Measurements from ENCODE around the gene SH3BP1.

Gene SH3BP1

DNA sequence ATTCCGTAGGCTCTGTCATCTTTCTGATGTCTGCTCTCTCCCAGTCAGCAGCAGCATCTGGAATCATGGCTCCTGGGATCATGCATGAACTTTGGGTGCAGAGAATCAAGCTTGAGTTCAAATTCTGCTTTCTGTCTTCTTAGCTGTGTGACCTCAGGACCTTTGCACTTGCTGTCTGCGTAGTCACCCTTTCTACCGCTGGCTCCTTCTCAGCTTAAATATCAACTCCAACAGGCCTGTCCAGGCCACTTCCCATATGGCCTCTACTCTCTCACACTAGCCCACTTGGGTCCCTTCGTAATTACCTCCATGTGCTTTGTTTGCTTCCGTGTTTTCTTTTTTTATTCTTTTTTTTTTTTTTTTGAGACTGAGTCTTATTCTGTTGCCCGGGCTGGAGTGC, 35.4 kb upstream of the SH3BP1 start:
- no peak for DNase-seq (ENCODE audit: low read depth)
- TF ChIP-seq, protein P1, sequence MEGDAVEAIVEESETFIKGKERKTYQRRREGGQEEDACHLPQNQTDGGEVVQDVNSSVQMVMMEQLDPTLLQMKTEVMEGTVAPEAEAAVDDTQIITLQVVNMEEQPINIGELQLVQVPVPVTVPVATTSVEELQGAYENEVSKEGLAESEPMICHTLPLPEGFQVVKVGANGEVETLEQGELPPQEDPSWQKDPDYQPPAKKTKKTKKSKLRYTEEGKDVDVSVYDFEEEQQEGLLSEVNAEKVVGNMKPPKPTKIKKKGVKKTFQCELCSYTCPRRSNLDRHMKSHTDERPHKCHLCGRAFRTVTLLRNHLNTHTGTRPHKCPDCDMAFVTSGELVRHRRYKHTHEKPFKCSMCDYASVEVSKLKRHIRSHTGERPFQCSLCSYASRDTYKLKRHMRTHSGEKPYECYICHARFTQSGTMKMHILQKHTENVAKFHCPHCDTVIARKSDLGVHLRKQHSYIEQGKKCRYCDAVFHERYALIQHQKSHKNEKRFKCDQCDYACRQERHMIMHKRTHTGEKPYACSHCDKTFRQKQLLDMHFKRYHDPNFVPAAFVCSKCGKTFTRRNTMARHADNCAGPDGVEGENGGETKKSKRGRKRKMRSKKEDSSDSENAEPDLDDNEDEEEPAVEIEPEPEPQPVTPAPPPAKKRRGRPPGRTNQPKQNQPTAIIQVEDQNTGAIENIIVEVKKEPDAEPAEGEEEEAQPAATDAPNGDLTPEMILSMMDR (IDR thresholded peaks at IDR 0.05; ENCODE audit: control insufficient read depth, insufficient read depth, low read depth, low read length, missing control alignments), result no peak
- H3K4me3 ChIP-seq (ENCODE audit: control insufficient read depth, low read depth, low read length), result no peak overlapping the region

DNA sequence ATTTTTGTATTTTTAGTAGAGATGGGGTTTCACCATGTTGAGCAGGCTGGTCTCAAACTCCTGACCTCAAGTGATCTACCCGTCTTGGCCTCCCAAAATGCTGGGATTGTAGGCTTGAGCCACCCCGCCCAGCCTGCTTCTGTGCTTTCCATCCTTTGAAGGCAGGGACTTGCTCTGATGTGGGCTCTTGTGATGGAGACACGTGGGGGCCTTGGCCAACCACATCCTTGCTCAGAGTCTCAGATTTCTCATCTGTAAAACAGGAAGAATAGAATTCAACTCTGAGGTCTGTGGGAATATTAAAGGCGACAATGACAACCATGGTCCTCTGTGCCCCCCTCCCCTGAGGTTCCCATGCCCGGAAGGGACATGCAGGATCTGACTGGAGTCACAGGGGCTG, 34.6 kb upstream of the SH3BP1 start:
- DNase-seq (ENCODE audit: low read depth), result no peak
- H3K4me3 ChIP-seq (ENCODE audit: control insufficient read depth, low read depth, low read length), result no peak overlapping the region
- TF ChIP-seq, protein P1 (IDR thresholded peaks at IDR 0.05; ENCODE audit: control insufficient read depth, insufficient read depth, low read depth, low read length, missing control alignments), result no peak

DNA sequence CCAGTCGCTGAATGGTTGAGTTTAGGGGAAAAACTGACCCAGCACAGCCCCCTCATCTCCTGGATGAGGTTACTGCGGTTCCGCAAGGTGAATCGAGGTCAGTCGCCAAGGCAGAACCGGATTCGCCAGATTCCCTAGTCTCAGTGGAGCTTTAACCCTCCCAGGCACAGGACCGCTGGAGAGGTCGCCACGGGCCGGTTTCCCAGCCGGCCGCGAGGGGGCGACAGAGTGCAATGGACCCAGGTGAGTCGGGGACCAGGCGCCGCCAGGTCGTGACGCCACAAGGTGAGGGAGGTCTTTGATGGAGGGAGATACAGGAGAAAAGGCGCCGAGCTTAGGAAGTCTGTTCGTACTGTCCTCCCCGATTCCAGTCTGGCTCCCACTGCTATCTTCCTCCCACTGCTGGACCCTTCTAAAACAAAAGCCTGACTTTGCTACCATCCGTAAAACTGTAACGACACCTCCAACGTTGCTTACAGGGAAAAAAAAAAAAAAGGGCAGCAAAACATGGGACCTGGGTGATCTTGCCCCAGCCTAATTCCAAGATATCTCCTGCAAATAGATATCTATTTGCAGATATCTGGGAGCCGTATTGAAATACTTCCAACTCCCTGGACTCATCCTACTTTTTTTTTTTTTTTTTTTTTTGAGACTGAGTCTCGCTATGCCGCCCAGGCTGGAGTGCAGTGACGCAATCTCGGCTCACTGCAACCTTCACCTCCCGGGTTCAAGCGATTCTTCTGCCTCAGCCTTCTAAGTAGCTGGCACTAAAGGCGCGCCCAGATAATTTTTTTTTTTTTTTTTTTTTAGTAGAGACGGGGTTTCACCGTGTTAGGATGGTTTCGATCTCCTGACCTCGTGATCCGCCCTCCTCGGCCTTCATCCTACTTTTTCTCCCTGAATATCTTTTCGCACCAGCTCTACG, 32.2 kb upstream of the SH3BP1 start:
- H3K4me3 ChIP-seq (ENCODE audit: control insufficient read depth, low read depth, low read length), result peak overlapping the region; percentile 19
- DNase-seq (ENCODE audit: low read depth), result no peak
- TF ChIP-seq, protein P1 (IDR thresholded peaks at IDR 0.05; ENCODE audit: control insufficient read depth, insufficient read depth, low read depth, low read length, missing control alignments), result peak; percentile 99

DNA sequence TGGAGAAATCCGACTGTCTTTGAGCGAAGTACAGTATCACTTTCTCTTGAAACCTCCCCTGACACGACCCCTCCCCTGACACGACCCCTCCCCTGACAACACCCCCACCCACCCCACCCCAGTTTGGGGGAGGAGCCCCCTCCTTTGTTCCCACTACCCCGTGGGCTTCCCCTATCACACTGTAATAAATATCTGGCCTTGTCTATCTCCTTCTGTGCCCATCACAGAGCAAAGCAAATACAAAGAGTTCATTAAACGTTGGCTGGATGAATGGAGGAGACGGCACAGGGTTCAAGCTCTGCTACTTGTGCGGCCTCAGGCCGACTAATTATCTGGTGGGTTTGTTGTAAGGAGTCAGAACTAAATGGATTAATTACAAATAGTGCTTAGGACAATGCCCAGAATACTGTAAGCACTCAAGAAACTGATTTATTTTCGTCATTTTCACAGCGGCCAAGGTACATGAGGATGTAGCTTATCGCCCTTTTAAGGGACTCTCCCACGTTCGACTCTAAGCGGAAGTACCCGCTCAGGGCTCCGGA, 31.5 kb upstream of the SH3BP1 start:
- H3K4me3 ChIP-seq (ENCODE audit: control insufficient read depth, low read depth, low read length), result peak overlapping the region; percentile 82
- TF ChIP-seq, protein P1 (IDR thresholded peaks at IDR 0.05; ENCODE audit: control insufficient read depth, insufficient read depth, low read depth, low read length, missing control alignments), result no peak
- no peak for DNase-seq (ENCODE audit: low read depth)

DNA sequence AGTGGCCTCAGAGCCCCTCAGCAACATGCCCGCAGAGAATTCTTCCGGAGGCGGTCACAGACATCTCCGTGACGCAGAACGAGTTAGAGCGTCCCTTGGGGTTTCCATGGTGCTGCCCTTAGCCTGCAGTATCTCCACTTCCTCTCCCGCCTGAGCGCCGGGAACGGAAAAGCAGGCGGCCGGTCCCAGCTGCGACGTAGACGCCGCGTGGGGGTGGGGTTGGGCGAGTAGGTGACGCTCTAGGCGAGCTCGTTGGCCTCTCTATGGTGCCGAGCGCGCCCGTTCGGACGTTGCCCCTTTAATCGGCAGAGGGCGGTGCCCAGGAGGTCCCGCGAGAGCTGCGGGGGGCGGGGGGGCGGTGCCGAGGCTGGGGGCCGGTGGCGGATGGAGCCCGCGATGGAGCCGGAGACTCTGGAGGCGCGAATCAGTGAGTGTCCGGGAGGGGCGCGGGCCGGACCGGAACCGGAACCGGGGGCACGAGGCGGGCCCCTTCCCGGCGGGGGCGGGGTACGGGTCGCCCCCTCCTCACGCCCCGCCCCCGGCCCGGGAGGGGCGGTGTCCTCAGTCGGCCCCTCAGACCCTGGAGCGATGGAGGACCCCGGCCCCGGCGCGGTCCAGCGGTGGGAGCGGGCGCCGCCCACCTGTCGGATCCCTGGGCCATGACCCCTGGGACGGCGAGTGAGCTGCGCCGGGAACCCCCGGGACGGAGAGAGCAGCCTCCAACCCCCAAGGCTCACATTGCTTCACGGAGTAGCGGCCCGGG, 30.8 kb upstream of the SH3BP1 start, which contains the start of gene GGA1:
GGA1 (plus strand) TSS at position 358 of the 763 bp plus-strand sequence; CDS start at position 385, 27 bp downstream.
- DNase-seq (ENCODE audit: low read depth), result peak; percentile 86
- H3K4me3 ChIP-seq (ENCODE audit: control insufficient read depth, low read depth, low read length), result peak within 1 kb of the TSS; percentile 82
- TF ChIP-seq, protein P1 (IDR thresholded peaks at IDR 0.05; ENCODE audit: control insufficient read depth, insufficient read depth, low read depth, low read length, missing control alignments), result no peak
